PFSK-1 (cell line): ENCODE data around the gene ACSF3.

Source experiments
- FOXP2 ChIP-seq: optimal IDR thresholded peaks from 2 replicates; pipeline ENCODE3; 2011; ENCODE audit warnings: borderline replicate concordance, control low read depth, inconsistent platforms; ENCODE audit not compliant: insufficient read depth; ENCODE audit errors: extremely low read length, extremely low read depth
- POLR2AphosphoS5 ChIP-seq: IDR thresholded peaks from 2 replicates; pipeline ENCODE4 v1.6.1; 2012; ENCODE audit warnings: low read depth, mild to moderate bottlenecking, control low read depth, low read length, moderate library complexity
- REST ChIP-seq, 2 experiments: IDR thresholded peaks; 2 replicates each; pipeline versions ENCODE4 v1.6.1 to v1.8.0; 2011 to 2012; ENCODE audit warnings: low read depth in 2 of 2, low read length in 2 of 2, control low read depth in 1 of 2, inconsistent platforms in 1 of 2, mild to moderate bottlenecking in 1 of 2, moderate library complexity in 1 of 2; ENCODE audit not compliant: insufficient read depth in 1 of 2
- SIN3A ChIP-seq: IDR thresholded peaks from 2 replicates; pipeline ENCODE4 v1.6.1; 2012; ENCODE audit warnings: mild to moderate bottlenecking, low read length, moderate library complexity, borderline replicate concordance; ENCODE audit not compliant: insufficient read depth
- TAF1 ChIP-seq: IDR thresholded peaks from 2 replicates; pipeline ENCODE4 v1.6.1; 2012; ENCODE audit warnings: low read length, control low read depth, borderline replicate concordance; ENCODE audit not compliant: insufficient read depth

- TF ChIP-seq SIN3A (no peak), POLR2AphosphoS5 (no peak), TAF1 (no peak), REST (IDR thresholded peaks at IDR 0.05; ENCODE audit: insufficient read depth in 1 of 2, low read depth in 2 of 2, low read length in 2 of 2) (no peak), FOXP2 (no peak)
Observed at GRCh38 chr16:89138513-89138795, 44.8 kb downstream of the ACSF3 start.
